Measurements from ENCODE around the gene SETD2. TPM values are rescaled to one million over a fixed set of nuclear protein-coding genes. Genes with fewer than 3 reads are reported as not detected.

The SETD2 gene
- total RNA-seq, 2 donors from 2014 or later = 59.0 to 61.5 TPM

- Histone ChIP-seq H3K4me1 (ENCODE audit: control insufficient read depth, insufficient read depth, low read length) (no peaks in the 10 kb centered on the region), H3K9me3 (ENCODE audit: control insufficient read depth, low read length) (no peaks in the 10 kb centered on the region), H3K27me3 (ENCODE audit: control insufficient read depth, insufficient read depth, low read length, poor library complexity, severe bottlenecking) (no peaks in the 10 kb centered on the region), H3K36me3 (ENCODE audit: control insufficient read depth, insufficient read depth, low read length) (peaks cover 22% of the 10 kb centered on the region), H3K9ac (ENCODE audit: extremely low read depth, low read length, poor library complexity, severe bottlenecking) (no peak overlapping the region), H3K27ac (ENCODE audit: low read depth, low read length) (no peak overlapping the region), H3K4me3 (ENCODE audit: low read length) (no peak overlapping the region)
- Mint-ChIP-seq H3K9me3 (no peaks in the 10 kb centered on the region), H3K27me3 (ENCODE audit: insufficient read depth) (no peaks in the 10 kb centered on the region), H3K27ac (no peak overlapping the region), H3K4me3 (no peak overlapping the region), H3K4me1 (peaks cover 3% of the 10 kb centered on the region), H3K36me3 (ENCODE audit: low read depth) (peaks cover 10% of the 10 kb centered on the region)
- DNase-seq = no peak
- 96 to 97% methylated on average over 6 to 22 of the region's 22 CpGs for WGBS, 2 experiments (ENCODE audit: insufficient coverage in 1 of 2, insufficient read length in 1 of 2)
- TF ChIP-seq CTCF (conservative IDR thresholded peaks at IDR 0.05) = no peak
Observed at GRCh38 chr3:46995901-46996562, 167.9 kb downstream of the SETD2 start.

- Histone ChIP-seq H3K9ac (ENCODE audit: extremely low read depth, low read length, poor library complexity, severe bottlenecking) (no peak overlapping the region), H3K4me3 (ENCODE audit: low read length) (no peak overlapping the region), H3K4me1 (ENCODE audit: control insufficient read depth, insufficient read depth, low read length) (no peaks in the 10 kb centered on the region), H3K36me3 (ENCODE audit: control insufficient read depth, insufficient read depth, low read length) (peaks cover 17% of the 10 kb centered on the region), H3K9me3 (ENCODE audit: control insufficient read depth, low read length) (no peaks in the 10 kb centered on the region), H3K27ac (ENCODE audit: low read depth, low read length) (no peak overlapping the region), H3K27me3 (ENCODE audit: control insufficient read depth, insufficient read depth, low read length, poor library complexity, severe bottlenecking) (no peaks in the 10 kb centered on the region)
- Mint-ChIP-seq H3K9me3 (no peaks in the 10 kb centered on the region), H3K27ac (no peak overlapping the region), H3K27me3 (ENCODE audit: insufficient read depth) (no peaks in the 10 kb centered on the region), H3K4me3 (no peak overlapping the region), H3K36me3 (ENCODE audit: low read depth) (peaks cover 14% of the 10 kb centered on the region), H3K4me1 (peaks cover 3% of the 10 kb centered on the region)
- TF ChIP-seq CTCF (conservative IDR thresholded peaks at IDR 0.05) = no peak
- no peak for DNase-seq
- WGBS, 2 experiments (ENCODE audit: insufficient coverage in 1 of 2, insufficient read length in 1 of 2) = 94 to 95% methylated on average over 17 to 29 of the region's 29 CpGs
Observed at GRCh38 chr3:46994801-46995731, 168.8 kb downstream of the SETD2 start.

GRCh38 chr3:46993986-46994385, 169.9 kb downstream of the SETD2 start:
- H3K36me3 Mint-ChIP-seq (ENCODE audit: low read depth) = peaks cover 10% of the 10 kb centered on the region
- H3K4me3 Mint-ChIP-seq = no peak overlapping the region
- H3K4me3 ChIP-seq (ENCODE audit: low read length) = no peak overlapping the region
- H3K4me1 ChIP-seq (ENCODE audit: control insufficient read depth, insufficient read depth, low read length) = no peaks in the 10 kb centered on the region
- no peak for TF ChIP-seq CTCF (conservative IDR thresholded peaks at IDR 0.05)
- no peak for DNase-seq
- H3K9me3 ChIP-seq (ENCODE audit: control insufficient read depth, low read length) = no peaks in the 10 kb centered on the region
- peaks cover 5% of the 10 kb centered on the region for H3K4me1 Mint-ChIP-seq
- H3K9me3 Mint-ChIP-seq = no peaks in the 10 kb centered on the region
- no peak overlapping the region for H3K27ac Mint-ChIP-seq
- no peak overlapping the region for H3K27ac ChIP-seq (ENCODE audit: low read depth, low read length)
- no peaks in the 10 kb centered on the region for H3K27me3 ChIP-seq (ENCODE audit: control insufficient read depth, insufficient read depth, low read length, poor library complexity, severe bottlenecking)
- peaks cover 8% of the 10 kb centered on the region for H3K36me3 ChIP-seq (ENCODE audit: control insufficient read depth, insufficient read depth, low read length)
- no peaks in the 10 kb centered on the region for H3K27me3 Mint-ChIP-seq (ENCODE audit: insufficient read depth)
- 95 to 96% methylated on average over 4 to 7 of the region's 7 CpGs for WGBS, 2 experiments (ENCODE audit: insufficient coverage in 1 of 2, insufficient read length in 1 of 2)
- H3K9ac ChIP-seq (ENCODE audit: extremely low read depth, low read length, poor library complexity, severe bottlenecking) = no peak overlapping the region

Measured in endodermal cell (in vitro differentiated cells).